Right atrium auricular region (tissue), 2 donors: ENCODE measurements around the gene SMC1A. TPM values are rescaled to one million over a fixed set of nuclear protein-coding genes. Genes with fewer than 3 reads are reported as not detected.

ENCODE experiments used
- DNase-seq: peaks from one replicate; pipeline ENCODE4 v3.0.0-alpha.2; 2019; ENCODE audit warnings: low spot score
- H3K27ac ChIP-seq, 2 donors: fragments of 200-600 bp; sonication (generic); 1 replicate in 1 of 2; 2 replicates in 1 of 2; pipeline ENCODE4 v1.5.1; 2016 to 2019
- H3K27me3 ChIP-seq, 2 donors: fragments of 200-600 bp; sonication (generic); one replicate each; pipeline versions ENCODE4 v1.5.1 to v1.6.0; 2017 to 2019
- H3K36me3 ChIP-seq: fragments of 200-600 bp; sonication (generic); one replicate; pipeline ENCODE4 v1.5.1; 2016
- H3K4me1 ChIP-seq, 2 donors: fragments of 200-600 bp; sonication (generic); one replicate each; pipeline versions ENCODE4 v1.5.1 to v1.6.0; 2017 to 2019
- H3K4me3 ChIP-seq, 2 donors: fragments of 200-600 bp; sonication (generic); 1 replicate in 1 of 2; 2 replicates in 1 of 2; pipeline ENCODE4 v1.5.1; 2017 to 2019; ENCODE audit warnings: mild to moderate bottlenecking in 1 of 2, moderate library complexity in 1 of 2
- H3K9me3 ChIP-seq, 2 donors: fragments of 200-600 bp; sonication (generic); one replicate each; pipeline ENCODE4 v1.5.1; 2019
- CTCF ChIP-seq, 2 donors: fragments of 200-600 bp; sonication (generic); IDR thresholded peaks; one replicate each; pipeline ENCODE4 v1.5.1; 2019; ENCODE audit warnings: antibody characterized with exemption in 2 of 2
- total RNA-seq, 2 donors: library from RNA; depleted of rRNA; stranded (reverse); fragments of >200 nt; gene quantifications; one replicate each; pipeline ENCODE4 v1.1.0, GENCODE V29; 2016

SMC1A gene
- total RNA-seq, 2 donors from 2014 or later = 19.4 to 27.9 TPM

GRCh38 chrX:53357799-53358530 lies 64.5 kb downstream of the SMC1A start:
- Histone ChIP-seq H3K36me3 (no peaks in the 10 kb centered on the region), H3K9me3 (peaks cover 0 to 2% of the 10 kb centered on the region in 2 donors), H3K4me3 (no peak overlapping the region), H3K27me3 (no peaks in the 10 kb centered on the region), H3K4me1 (no peaks in the 10 kb centered on the region), H3K27ac (no peak overlapping the region)
- no peak for DNase-seq
- TF ChIP-seq CTCF (IDR thresholded peaks at IDR 0.05) = no peak

DNA sequence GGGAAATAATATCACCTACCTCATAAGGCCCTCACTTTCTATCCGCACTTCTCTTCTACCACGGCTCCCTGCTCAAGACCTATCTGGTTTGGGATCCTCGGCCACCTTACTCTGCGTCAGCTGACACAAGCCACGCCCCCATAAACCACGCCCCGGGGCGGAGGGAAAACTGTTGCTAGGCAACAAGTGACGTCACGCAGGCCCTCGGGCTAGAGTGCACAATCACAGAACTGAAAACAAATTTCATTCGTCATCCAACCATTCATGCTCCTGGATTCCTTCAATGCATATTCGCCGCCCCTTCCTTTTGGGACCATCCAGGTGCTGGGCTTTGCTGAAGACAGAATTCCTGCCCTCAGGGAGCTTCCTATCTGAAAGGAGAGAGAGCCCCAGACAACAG lies 66.3 kb downstream of the SMC1A start:
- DNase-seq = no peak
- Histone ChIP-seq H3K4me1 (no peaks in the 10 kb centered on the region), H3K27me3 (no peaks in the 10 kb centered on the region), H3K36me3 (no peaks in the 10 kb centered on the region), H3K9me3 (peaks cover 0 to 12% of the 10 kb centered on the region in 2 donors), H3K27ac (no peak overlapping the region), H3K4me3 (no peak overlapping the region)
- TF ChIP-seq CTCF (IDR thresholded peaks at IDR 0.05) = no peak

DNA sequence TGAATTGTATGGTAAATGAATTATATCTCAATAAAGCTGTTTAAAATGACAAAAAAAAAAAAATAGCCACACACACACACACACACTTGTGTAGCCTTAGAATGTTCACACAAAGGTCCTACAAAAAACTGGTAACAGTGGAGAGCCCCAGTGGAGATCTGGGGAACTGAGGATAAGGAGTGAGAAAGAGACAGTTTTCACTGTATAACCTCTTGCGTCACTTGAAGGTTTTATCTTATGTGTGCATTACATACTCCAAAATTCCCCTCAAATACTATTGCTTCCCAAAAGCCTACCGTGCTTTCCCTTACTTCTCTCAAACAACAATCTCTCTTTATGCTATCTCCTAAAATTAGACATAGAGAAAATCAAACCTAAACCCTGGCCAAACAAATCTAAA lies 67.8 kb downstream of the SMC1A start:
- H3K27me3 ChIP-seq = no peaks in the 10 kb centered on the region
- no peak overlapping the region for H3K4me3 ChIP-seq
- H3K27ac ChIP-seq = no peak overlapping the region
- H3K36me3 ChIP-seq = no peaks in the 10 kb centered on the region
- TF ChIP-seq CTCF (IDR thresholded peaks at IDR 0.05) = no peak
- no peaks in the 10 kb centered on the region for H3K4me1 ChIP-seq
- peaks cover 0 to 20% of the 10 kb centered on the region in 2 donors for H3K9me3 ChIP-seq
- no peak for DNase-seq

GRCh38 chrX:53347948-53348347 lies 74.5 kb downstream of the SMC1A start:
- no peaks in the 10 kb centered on the region for H3K36me3 ChIP-seq
- no peaks in the 10 kb centered on the region for H3K27me3 ChIP-seq
- no peak overlapping the region for H3K27ac ChIP-seq
- no peaks in the 10 kb centered on the region for H3K4me1 ChIP-seq
- no peak overlapping the region for H3K4me3 ChIP-seq
- no peak for DNase-seq
- no peak for TF ChIP-seq CTCF (IDR thresholded peaks at IDR 0.05)
- peaks cover 0 to 28% of the 10 kb centered on the region in 2 donors for H3K9me3 ChIP-seq

DNA sequence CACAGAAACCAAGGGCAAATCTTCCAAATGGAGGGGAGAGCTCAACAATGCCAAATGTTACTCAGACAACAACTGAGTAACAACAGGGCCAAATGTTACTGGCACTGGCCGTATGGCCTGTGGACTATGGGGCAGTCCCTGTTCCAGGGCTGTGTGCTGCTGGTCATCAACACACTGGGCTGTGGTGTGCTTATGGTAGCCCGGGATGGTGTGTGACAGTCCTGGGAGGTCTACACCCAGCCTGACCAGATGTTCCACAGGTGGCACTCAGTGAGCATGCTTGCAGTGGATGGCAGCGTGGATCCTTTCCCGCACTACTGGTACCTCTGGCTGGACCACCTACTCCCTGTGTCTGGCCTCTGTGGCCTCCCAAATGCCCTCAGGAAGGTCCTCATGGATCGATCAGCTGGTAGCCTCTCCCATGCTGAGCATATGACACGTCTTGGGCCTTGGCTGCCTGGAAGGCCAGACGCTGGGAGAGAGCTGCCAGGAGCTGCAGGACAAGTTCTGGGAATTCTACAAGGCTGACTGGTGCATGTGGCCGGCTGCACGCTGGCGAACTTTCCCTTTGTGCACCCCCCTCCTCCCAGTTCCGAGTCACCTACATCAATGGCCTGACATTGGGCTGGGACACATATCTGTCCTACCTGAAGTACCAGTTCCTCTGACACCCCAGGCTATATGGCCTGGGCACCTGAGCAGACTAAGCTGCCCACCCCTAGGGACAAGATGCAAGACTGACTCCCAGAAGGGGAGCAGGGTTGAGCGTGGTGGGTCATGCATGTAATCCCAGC lies 81.4 kb downstream of the SMC1A start:
- Histone ChIP-seq H3K9me3 (peaks cover 0 to 6% of the 10 kb centered on the region in 2 donors), H3K4me3 (no peak overlapping the region), H3K4me1 (no peaks in the 10 kb centered on the region), H3K36me3 (no peaks in the 10 kb centered on the region), H3K27ac (no peak overlapping the region), H3K27me3 (no peaks in the 10 kb centered on the region)
- no peak for TF ChIP-seq CTCF (IDR thresholded peaks at IDR 0.05)
- DNase-seq = no peak
